K562 (cell line): ENCODE data around the gene DDAH2. TPM values are rescaled to one million over a fixed set of nuclear protein-coding genes. Genes with fewer than 3 reads are reported as not detected.

ENCODE experiments used
- E4F1 ChIP-seq: fragments of 250-450 bp; sonication (Bioruptor Pico); IDR thresholded peaks from 2 replicates; pipeline ENCODE4 v1.5.0; 2021; ENCODE audit warnings: mild to moderate bottlenecking, borderline replicate concordance
- ELF4 ChIP-seq: fragments of 450-650 bp; formaldehyde crosslinking; IDR thresholded peaks from 2 replicates; pipeline ENCODE4 v1.4.0; 2022; ENCODE audit warnings: missing genetic modification characterization
- FOXK2 ChIP-seq, 2 experiments: fragments of 450-650 bp; IDR thresholded peaks in 1 of 2; conservative IDR thresholded peaks in 1 of 2; 2 replicates each; pipeline ENCODE4 v1.6.1; 2016; ENCODE audit warnings: low read depth in 2 of 2, mild to moderate bottlenecking in 1 of 2
- FOXP1 ChIP-seq: sonication (generic); formaldehyde crosslinking; IDR thresholded peaks from 2 replicates; pipeline ENCODE4 v1.8.0; 2022; ENCODE audit warnings: mild to moderate bottlenecking, missing genetic modification reagents
- GTF2E2 ChIP-seq: fragments of 200-800 bp; sonication (Bioruptor generic); IDR thresholded peaks from 2 replicates; pipeline ENCODE4 v1.6.1; 2016; ENCODE audit warnings: missing genetic modification characterization, missing compliant biosample characterization
- HBP1 ChIP-seq: fragments of 450-650 bp; formaldehyde crosslinking; IDR thresholded peaks from 2 replicates; pipeline ENCODE4 v1.4.0; 2022; ENCODE audit warnings: missing genetic modification characterization
- KHSRP ChIP-seq: fragments of 450-650 bp; IDR thresholded peaks from 2 replicates; pipeline ENCODE4 v1.6.1; 2017
- KLF6 ChIP-seq: fragments of 250-450 bp; sonication (Bioruptor Pico); IDR thresholded peaks from 2 replicates; pipeline ENCODE4 v1.4.0; 2020; ENCODE audit warnings: mild to moderate bottlenecking, moderate library complexity, borderline replicate concordance
- LEF1 ChIP-seq: fragments of 450-650 bp; IDR thresholded peaks from 2 replicates; pipeline ENCODE4 v1.6.1; 2016; ENCODE audit warnings: mild to moderate bottlenecking
- MAFF ChIP-seq: IDR thresholded peaks from 2 replicates; pipeline ENCODE4 v1.6.1; 2012; ENCODE audit warnings: low read length, improper control_type of control experiment
- MEF2D ChIP-seq: conservative IDR thresholded peaks from 2 replicates; pipeline ENCODE4 v1.6.1; 2016; ENCODE audit warnings: low read depth, missing genetic modification characterization, missing compliant biosample characterization
- NFXL1 ChIP-seq: fragments of 450-650 bp; formaldehyde crosslinking; IDR thresholded peaks from 2 replicates; pipeline ENCODE4 v1.4.0; 2021; ENCODE audit warnings: mild to moderate bottlenecking
- NR2C1 ChIP-seq, 2 experiments: fragments of 450-650 bp; IDR thresholded peaks; 2 replicates each; pipeline ENCODE4 v1.6.1; 2017; ENCODE audit warnings: mild to moderate bottlenecking in 2 of 2, antibody characterized with exemption in 1 of 2, inconsistent platforms in 1 of 2, missing compliant biosample characterization in 1 of 2, missing genetic modification characterization in 1 of 2
- NUFIP1 ChIP-seq: fragments of 450-650 bp; IDR thresholded peaks from 2 replicates; pipeline ENCODE4 v1.6.1; 2018; ENCODE audit not compliant: partially characterized antibody
- POLR2G ChIP-seq: fragments of 200-400 bp; formaldehyde crosslinking; IDR thresholded peaks from 2 replicates; pipeline ENCODE4 v1.6.1; 2017; ENCODE audit warnings: low read depth, mild to moderate bottlenecking, antibody characterized with exemption, low read length, moderate library complexity
- SAP30 ChIP-seq: fragments of 200-600 bp; sonication (generic); IDR thresholded peaks from 2 replicates; pipeline ENCODE4 v1.6.1; 2012; ENCODE audit warnings: borderline replicate concordance, low read depth, mild to moderate bottlenecking, moderate library complexity, low read length, control low read depth, inconsistent platforms; ENCODE audit not compliant: insufficient read depth, poor library complexity, severe bottlenecking
- ZFP1 ChIP-seq: fragments of 450-650 bp; formaldehyde crosslinking; IDR thresholded peaks from 2 replicates; pipeline ENCODE4 v1.4.0; 2020; ENCODE audit warnings: mild to moderate bottlenecking, mixed read lengths
- ZNF140 ChIP-seq: fragments of 250-450 bp; sonication (Bioruptor Pico); IDR thresholded peaks from 2 replicates; pipeline ENCODE4 v1.8.0; 2021; ENCODE audit warnings: moderate library complexity, mild to moderate bottlenecking, inconsistent platforms
- ZNF175 ChIP-seq: fragments of 200-800 bp; sonication (Bioruptor generic); IDR thresholded peaks from 2 replicates; pipeline ENCODE4 v1.6.1; 2016; ENCODE audit warnings: low read depth, mild to moderate bottlenecking, missing genetic modification characterization, missing compliant biosample characterization
- ZNF239 ChIP-seq: fragments of 250-450 bp; sonication (Bioruptor Pico); IDR thresholded peaks from 2 replicates; pipeline ENCODE4 v1.4.0; 2020; ENCODE audit warnings: mild to moderate bottlenecking
- ZNF347 ChIP-seq: fragments of 450-650 bp; formaldehyde crosslinking; IDR thresholded peaks from 2 replicates; pipeline ENCODE4 v1.4.0; 2020; ENCODE audit warnings: low read depth, mild to moderate bottlenecking, moderate library complexity
- ZNF76 ChIP-seq: fragments of 250-450 bp; sonication (Bioruptor Pico); IDR thresholded peaks from 2 replicates; pipeline ENCODE4 v1.4.0; 2020; ENCODE audit warnings: mild to moderate bottlenecking, moderate library complexity, borderline replicate concordance
- polyA plus RNA-seq, 8 experiments: library from polyadenylated mRNA; depleted of rRNA in 4 of 8; stranded (reverse) in 5 of 8; unstranded in 3 of 8; fragments of >200 nt; fragmentation: Nextera tagmentation in 2 of 8; fragmentation: Illumina TruSeq in 1 of 8; extraction: Ambion mirVana in 2 of 8; extraction: Trizol in 1 of 8; gene quantifications; 2 replicates each; pipeline versions ENCODE4 v1.2.1 to v1.2.3, GENCODE V29; 2011 to 2014; ENCODE audit warnings: inconsistent platforms in 1 of 8, missing spikeins in 1 of 8
- total RNA-seq, 7 experiments: library from RNA; depleted of rRNA in 6 of 7; stranded (reverse); fragments of >200 nt in 6 of 7; fragmentation: Illumina TruSeq in 2 of 7; extraction: Trizol in 2 of 7; gene quantifications; 2 replicates each; pipeline versions ENCODE4 v1.2.1 to v1.2.3, GENCODE V29; 2011 to 2021; ENCODE audit warnings: low replicate concordance in 1 of 7
- TF ChIP-seq, protein P1 (sequence below): fragments of 450-650 bp; IDR thresholded peaks from one replicate; pipeline ENCODE4 v1.6.1; 2018; ENCODE audit warnings: mild to moderate bottlenecking, moderate library complexity; ENCODE audit not compliant: partially characterized antibody
- TF ChIP-seq, protein P2 (sequence below): fragments of 250-450 bp; sonication (Bioruptor Pico); IDR thresholded peaks from 2 replicates; pipeline ENCODE4 v1.8.0; 2022; ENCODE audit warnings: moderate library complexity, mild to moderate bottlenecking, inconsistent platforms

The DDAH2 gene
- total and polyA plus RNA-seq, 9 of the 15 experiments (the other 6 are each of a cell fraction or from before 2014, with no cell fraction given): 1.8 to 45.4 (median 21.4) TPM

- TF ChIP-seq FOXP1 (CRISPR knock-in tag) (no peak), HBP1 (CRISPR knock-in tag) (no peak), ZNF175 (CRISPR knock-in tag) (no peak), NFXL1 (CRISPR knock-in tag) (no peak), ZNF239 (CRISPR knock-in tag) (no peak), POLR2G (no peak), SAP30 (no peak), FOXK2 (conservative IDR thresholded peaks at IDR 0.05 in 1 of 2, IDR thresholded peaks at IDR 0.05 in 1 of 2; ENCODE audit: low read depth in 2 of 2) (peak; percentile 47 to 53; a peak in 2 of 4 replicates), NUFIP1 (no peak), MAFF (no peak), KHSRP (no peak), ELF4 (CRISPR knock-in tag) (peak; percentile 37; the same call in 1 of the 2 replicates), ZNF347 (CRISPR knock-in tag) (no peak), ZNF140 (CRISPR knock-in tag) (no peak), LEF1 (no peak), ZFP1 (CRISPR knock-in tag) (no peak), E4F1 (CRISPR knock-in tag) (no peak), NR2C1 (IDR thresholded peaks at IDR 0.05) (peak; percentile 13; the same call in 1 of the 2 replicates), NR2C1 (tag; IDR thresholded peaks at IDR 0.05) (no peak), KLF6 (CRISPR knock-in tag) (no peak), ZNF76 (CRISPR knock-in tag) (no peak), MEF2D (tag) (no peak), GTF2E2 (no peak)
- TF ChIP-seq, protein P1, sequence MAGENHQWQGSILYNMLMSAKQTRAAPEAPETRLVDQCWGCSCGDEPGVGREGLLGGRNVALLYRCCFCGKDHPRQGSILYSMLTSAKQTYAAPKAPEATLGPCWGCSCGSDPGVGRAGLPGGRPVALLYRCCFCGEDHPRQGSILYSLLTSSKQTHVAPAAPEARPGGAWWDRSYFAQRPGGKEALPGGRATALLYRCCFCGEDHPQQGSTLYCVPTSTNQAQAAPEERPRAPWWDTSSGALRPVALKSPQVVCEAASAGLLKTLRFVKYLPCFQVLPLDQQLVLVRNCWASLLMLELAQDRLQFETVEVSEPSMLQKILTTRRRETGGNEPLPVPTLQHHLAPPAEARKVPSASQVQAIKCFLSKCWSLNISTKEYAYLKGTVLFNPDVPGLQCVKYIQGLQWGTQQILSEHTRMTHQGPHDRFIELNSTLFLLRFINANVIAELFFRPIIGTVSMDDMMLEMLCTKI: no peak
- TF ChIP-seq, protein P2, sequence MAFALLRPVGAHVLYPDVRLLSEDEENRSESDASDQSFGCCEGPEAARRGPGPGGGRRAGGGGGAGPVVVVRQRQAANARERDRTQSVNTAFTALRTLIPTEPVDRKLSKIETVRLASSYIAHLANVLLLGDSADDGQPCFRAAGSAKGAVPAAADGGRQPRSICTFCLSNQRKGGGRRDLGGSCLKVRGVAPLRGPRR (CRISPR knock-in tag): no peak
Measured at GRCh38 chr6:31717499-31718222, 11.4 kb downstream of the DDAH2 start (continued).
